ENCODE results near the gene CLEC18A.
"Not testable (repeated sequence)": the region's sequence is repeated elsewhere in the genome, so short reads cannot be mapped to it uniquely, and the experiment has no call there.

Gene CLEC18A

DNA sequence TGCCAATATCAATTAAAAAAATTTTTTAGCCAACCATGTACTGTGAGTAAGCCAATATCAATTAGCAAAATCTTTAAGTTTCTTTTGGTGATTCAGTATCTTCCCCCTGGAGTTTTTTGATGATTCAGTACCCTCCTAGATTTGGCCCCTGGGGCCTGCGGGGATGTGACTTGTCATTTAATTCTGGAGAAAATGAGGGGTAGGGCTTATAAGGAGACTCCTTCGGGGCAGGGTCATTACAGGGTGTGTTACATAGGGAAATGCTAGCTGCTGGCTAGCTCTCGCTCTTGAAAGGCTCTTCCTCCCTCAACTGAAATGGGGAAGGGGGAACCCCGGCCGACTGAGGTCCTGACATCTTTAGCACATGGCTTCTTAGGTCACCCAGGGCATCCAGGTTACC, 16.6 kb downstream of the CLEC18A start:
- H3K4me3 ChIP-seq (ENCODE audit: low read length); DNase-seq (ENCODE audit: low read depth): not testable (repeated sequence)

DNA sequence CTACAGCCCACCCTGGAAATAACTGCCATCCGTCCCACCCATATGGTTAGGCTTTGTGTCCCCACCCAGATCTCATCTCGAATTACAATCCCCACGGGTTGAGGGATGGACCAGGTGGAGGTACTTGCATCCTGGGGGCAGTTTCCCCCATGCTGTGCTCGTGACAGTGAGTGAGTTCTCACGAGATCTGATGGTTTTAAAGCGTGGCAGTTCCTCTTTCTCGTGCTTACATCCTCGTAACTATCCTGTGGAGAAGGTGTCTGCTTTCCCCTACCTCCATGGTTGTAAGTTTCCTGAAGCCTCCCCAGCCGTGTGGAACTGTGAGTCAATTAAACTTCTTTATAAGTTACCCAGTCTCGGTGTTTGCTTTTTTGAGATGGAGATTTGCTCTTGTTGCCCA, 17.0 kb downstream of the CLEC18A start:
- H3K4me3 ChIP-seq (ENCODE audit: low read length); DNase-seq (ENCODE audit: low read depth): not testable (repeated sequence)

GRCh38 chr16:69969657-69970056, 18.5 kb downstream of the CLEC18A start:
- not testable (repeated sequence) for H3K4me3 ChIP-seq (ENCODE audit: low read length); DNase-seq (ENCODE audit: low read depth)

GRCh38 chr16:69972120-69972519, 21.0 kb downstream of the CLEC18A start:
- H3K4me3 ChIP-seq (ENCODE audit: low read length); DNase-seq (ENCODE audit: low read depth): not testable (repeated sequence)

DNA sequence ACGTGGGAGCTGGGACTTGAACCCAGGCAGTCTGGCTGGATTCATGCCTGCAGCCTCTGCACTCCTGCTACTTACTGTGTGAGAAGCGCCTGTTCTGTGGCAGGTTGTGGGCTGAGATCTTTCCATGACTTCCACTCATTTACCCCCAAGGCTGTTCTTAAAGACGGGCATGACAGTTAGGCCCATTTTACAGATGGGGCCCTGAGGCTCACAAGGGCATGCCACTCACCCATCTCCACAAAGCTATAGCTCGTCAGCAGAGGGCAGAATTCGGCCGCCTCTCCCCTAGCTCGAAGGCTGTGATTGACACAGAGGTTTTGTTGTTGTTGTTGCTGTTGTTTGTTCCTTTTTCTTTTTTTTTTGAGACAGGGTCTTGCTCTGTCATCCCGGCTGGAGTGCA, 21.8 kb downstream of the CLEC18A start:
- not testable (repeated sequence) for H3K4me3 ChIP-seq (ENCODE audit: low read length); DNase-seq (ENCODE audit: low read depth)

- not testable (repeated sequence) for DNase-seq (ENCODE audit: low read depth); H3K4me3 ChIP-seq (ENCODE audit: low read length)
Observed at GRCh38 chr16:69985196-69985595, 34.1 kb downstream of the CLEC18A start.

GRCh38 chr16:69997956-69998355, 46.8 kb downstream of the CLEC18A start:
- H3K4me3 ChIP-seq (ENCODE audit: low read length) = not testable (repeated sequence)
- DNase-seq (ENCODE audit: low read depth) = peak; percentile 39

DNA sequence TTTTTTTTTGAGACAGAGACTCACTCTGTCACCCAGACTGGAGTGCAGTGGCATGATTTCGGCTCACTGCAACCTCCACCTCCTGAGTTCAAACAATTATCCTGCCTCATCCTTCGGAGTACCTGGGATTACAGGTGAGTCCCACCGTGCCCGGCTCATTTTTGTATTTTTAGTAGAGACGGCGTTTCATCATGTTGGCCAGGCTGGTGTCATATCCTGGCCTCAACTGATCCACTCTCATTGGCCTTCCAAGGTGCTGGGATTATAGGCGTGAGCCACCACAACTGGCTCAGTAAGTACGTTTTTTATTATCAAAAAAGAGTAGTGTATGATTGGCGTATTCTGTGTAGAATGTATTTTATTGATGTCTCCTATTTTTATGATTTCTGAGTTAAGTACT, 48.7 kb downstream of the CLEC18A start:
- H3K4me3 ChIP-seq (ENCODE audit: low read length); DNase-seq (ENCODE audit: low read depth): not testable (repeated sequence)

- not testable (repeated sequence) for H3K4me3 ChIP-seq (ENCODE audit: low read length); DNase-seq (ENCODE audit: low read depth)
Observed at GRCh38 chr16:70003511-70003910, 52.4 kb downstream of the CLEC18A start.

- not testable (repeated sequence) for H3K4me3 ChIP-seq (ENCODE audit: low read length); DNase-seq (ENCODE audit: low read depth)
Observed at GRCh38 chr16:70008604-70009003, 57.5 kb downstream of the CLEC18A start.

- H3K4me3 ChIP-seq (ENCODE audit: low read length); DNase-seq (ENCODE audit: low read depth): not testable (repeated sequence)
Observed at GRCh38 chr16:70010615-70011014, 59.5 kb downstream of the CLEC18A start.

GRCh38 chr16:70011120-70011519, 60.0 kb downstream of the CLEC18A start:
- DNase-seq (ENCODE audit: low read depth); H3K4me3 ChIP-seq (ENCODE audit: low read length): not testable (repeated sequence)

DNA sequence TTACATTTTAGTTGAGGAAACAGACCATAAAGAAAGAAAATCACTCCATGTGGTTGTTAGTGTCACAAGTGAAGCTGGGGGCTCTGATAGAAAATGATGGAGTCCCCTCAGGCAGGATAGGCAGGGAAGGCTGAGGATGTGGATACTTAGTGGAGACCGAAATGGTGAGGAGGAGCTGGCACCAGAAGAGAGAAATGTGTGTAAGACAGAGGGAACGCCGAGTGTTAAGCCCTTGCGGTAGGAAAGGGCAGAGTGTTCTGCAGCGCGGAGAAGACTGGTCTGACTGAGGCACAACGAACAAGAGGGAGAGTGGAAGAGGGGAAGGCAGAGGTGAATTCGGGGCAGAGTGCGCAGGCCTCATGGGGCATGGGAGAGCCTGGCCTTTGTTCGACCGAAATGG, 61.2 kb downstream of the CLEC18A start:
- not testable (repeated sequence) for H3K4me3 ChIP-seq (ENCODE audit: low read length); DNase-seq (ENCODE audit: low read depth)

DNA sequence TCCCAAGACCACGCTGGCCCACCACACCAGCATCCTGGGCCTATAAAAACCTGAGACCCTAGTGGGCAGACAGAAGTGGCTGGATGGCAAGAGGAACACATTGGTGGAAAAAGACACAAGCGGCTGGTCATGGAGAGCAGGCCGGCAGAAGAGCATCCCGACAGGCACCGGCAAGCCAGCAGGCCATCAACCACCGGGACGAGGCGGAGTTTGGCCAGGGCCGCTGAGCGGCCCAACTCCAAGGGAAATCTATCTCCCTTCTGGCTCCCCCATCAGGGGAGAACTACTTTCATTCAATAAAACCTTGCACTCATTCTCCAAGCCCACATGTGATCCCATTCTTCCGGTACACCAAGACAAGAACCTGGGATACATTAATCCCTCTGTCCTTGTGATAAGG, 61.8 kb downstream of the CLEC18A start:
- not testable (repeated sequence) for H3K4me3 ChIP-seq (ENCODE audit: low read length); DNase-seq (ENCODE audit: low read depth)

Data from AG10803 (cell line).